Astrocyte of the spinal cord (primary cell): ENCODE data around the gene ACE.

Experiments
- DNase-seq: peaks from one replicate; pipeline ENCODE4 v3.0.0; 2011; ENCODE audit warnings: low read depth, low spot score
- H3K4me3 ChIP-seq: 2 replicates; pipeline ENCODE4 v1.5.1; 2011; ENCODE audit warnings: low read depth, mild to moderate bottlenecking, low read length, moderate library complexity
- CTCF ChIP-seq: IDR thresholded peaks from 2 replicates; pipeline ENCODE4 v1.5.1; 2012; ENCODE audit warnings: low read depth, mild to moderate bottlenecking, low read length, inconsistent platforms
- in situ Hi-C: cut with HindIII; loops from 2 replicates; pipeline ENCODE4 v1.10.0; 2017; ENCODE audit warnings: low sequenced_read_pairs

The ACE gene

GRCh38 chr17:63439687-63440086 is 37.2 kb upstream of the ACE start:
- no peak for TF ChIP-seq CTCF
- peak; percentile 62 for DNase-seq
- in situ Hi-C loops = no loop called here
- H3K4me3 ChIP-seq = no peak overlapping the region

- no peak overlapping the region for H3K4me3 ChIP-seq
- in situ Hi-C loops = no loop called here
- DNase-seq = no peak
- peak; percentile 3 for TF ChIP-seq CTCF
Measured at GRCh38 chr17:63440127-63440769, 36.6 kb upstream of the ACE start.

GRCh38 chr17:63440770-63441335 is 36.0 kb upstream of the ACE start:
- in situ Hi-C loops = no loop called here
- H3K4me3 ChIP-seq = no peak overlapping the region
- no peak for TF ChIP-seq CTCF

GRCh38 chr17:63441654-63442053 is 35.2 kb upstream of the ACE start:
- H3K4me3 ChIP-seq = no peak overlapping the region
- TF ChIP-seq CTCF = no peak
- in situ Hi-C loops = no loop called here
- DNase-seq = no peak

More at GRCh38 chr17:63440770-63441335, 36.0 kb upstream of the ACE start:
- no peak for DNase-seq

- TF ChIP-seq CTCF = no peak
- in situ Hi-C loops = no loop called here
Measured at GRCh38 chr17:63442074-63442473, 34.8 kb upstream of the ACE start.

GRCh38 chr17:63442549-63443035 is 34.3 kb upstream of the ACE start:
- no peak overlapping the region for H3K4me3 ChIP-seq
- in situ Hi-C loops = no loop called here
- peak; percentile 16 for TF ChIP-seq CTCF
- no peak for DNase-seq

More at GRCh38 chr17:63442074-63442473, 34.8 kb upstream of the ACE start:
- H3K4me3 ChIP-seq = no peak overlapping the region
- no peak for DNase-seq
